Measurements from ENCODE around the gene SORD.
"Not testable (repeated sequence)": the region's sequence is repeated elsewhere in the genome, so short reads cannot be mapped to it uniquely, and the experiment has no call there.

The SORD gene

DNA sequence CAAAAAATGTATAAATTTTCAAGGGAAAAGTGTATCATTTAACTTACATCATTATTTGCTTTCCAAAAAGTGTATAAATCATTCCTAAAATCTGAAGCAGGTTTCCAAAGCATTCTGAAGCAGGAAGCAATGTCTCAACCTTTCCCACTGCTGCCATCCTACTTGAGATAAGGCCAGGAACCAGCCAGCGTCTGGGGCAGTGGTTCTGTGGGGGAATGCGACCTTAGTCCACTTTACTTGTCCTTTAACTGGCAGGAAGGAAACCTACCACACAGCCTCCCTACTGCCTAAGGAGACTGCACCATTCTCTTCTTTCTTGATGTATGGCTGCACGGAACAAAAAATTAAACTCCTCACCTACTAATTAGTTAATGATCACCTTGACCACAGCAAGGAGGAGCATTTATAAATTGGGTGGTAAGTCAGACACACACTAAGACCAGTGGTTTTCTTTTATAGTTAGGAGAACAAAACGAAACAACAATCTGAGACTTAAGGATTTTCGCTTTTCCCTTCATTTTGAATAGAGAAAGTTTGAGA lies 3.7 kb downstream of the SORD start:
- no peaks in the 10 kb centered on the region for H3K27me3 ChIP-seq (ENCODE audit: control insufficient read depth, insufficient read depth, low read length)
- no peak overlapping the region for H3K27ac ChIP-seq (ENCODE audit: low read depth, low read length)
- H3K9me3 ChIP-seq (ENCODE audit: control insufficient read depth, insufficient read depth, low read depth, low read length) = peaks cover 3% of the 10 kb centered on the region; the same call in 1 of the 2 replicates
- H3K4me1 ChIP-seq (ENCODE audit: control insufficient read depth, insufficient read depth, low read length) = peaks cover 14% of the 10 kb centered on the region
- H3K36me3 ChIP-seq (ENCODE audit: control insufficient read depth, insufficient read depth, low read length) = peaks cover 13% of the 10 kb centered on the region
- H3K9ac ChIP-seq (ENCODE audit: low read length) = no peak overlapping the region
- H3K4me3 ChIP-seq (ENCODE audit: low read depth, low read length) = no peak overlapping the region

DNA sequence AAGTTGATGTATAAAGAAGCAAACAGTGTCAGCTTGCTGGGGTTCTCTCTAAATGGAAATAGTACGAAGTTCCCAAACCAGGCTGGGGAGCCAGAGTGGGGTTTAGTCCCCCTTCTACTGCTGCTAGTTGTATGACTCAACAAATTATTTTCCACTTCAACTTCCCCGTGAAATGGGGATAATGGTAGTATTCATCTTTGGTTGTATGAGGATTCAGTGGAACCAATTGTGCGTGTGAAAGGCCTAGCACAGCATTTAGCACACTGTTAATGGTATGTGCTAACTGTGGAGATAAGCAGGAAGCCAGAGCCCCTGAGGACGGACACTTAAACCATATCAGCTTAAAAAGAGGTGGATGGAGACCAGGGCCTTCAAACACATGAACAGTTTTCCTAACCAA lies 4.2 kb downstream of the SORD start:
- Histone ChIP-seq H3K36me3 (ENCODE audit: control insufficient read depth, insufficient read depth, low read length) (peaks cover 13% of the 10 kb centered on the region), H3K9ac (ENCODE audit: low read length) (no peak overlapping the region)

DNA sequence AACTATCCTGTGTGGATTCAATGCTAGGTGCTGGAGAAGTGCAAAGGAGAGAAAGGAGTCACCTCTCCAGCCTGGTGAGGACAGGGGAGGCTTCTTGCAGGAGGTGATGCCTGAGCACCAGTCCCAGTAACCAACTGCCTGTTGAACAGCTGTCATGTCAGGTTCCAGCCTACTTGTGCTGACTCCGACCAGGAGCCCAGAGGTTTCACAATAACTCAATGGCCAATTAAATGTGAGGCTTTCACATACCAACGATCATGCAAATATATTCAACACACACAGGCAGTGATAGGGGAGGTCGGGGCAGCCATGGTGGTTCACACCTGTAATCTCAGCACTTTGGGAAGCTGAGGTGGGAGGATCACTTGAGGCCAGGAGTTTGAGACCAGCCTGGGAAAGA lies 7.7 kb downstream of the SORD start:
- Histone ChIP-seq H3K27me3 (ENCODE audit: control insufficient read depth, insufficient read depth, low read length) (no peaks in the 10 kb centered on the region), H3K9ac (ENCODE audit: low read length) (no peak overlapping the region), H3K9me3 (ENCODE audit: control insufficient read depth, insufficient read depth, low read depth, low read length) (peaks cover 3% of the 10 kb centered on the region; the same call in 1 of the 2 replicates), H3K4me3 (ENCODE audit: low read depth, low read length) (no peak overlapping the region), H3K27ac (ENCODE audit: low read depth, low read length) (no peak overlapping the region), H3K4me1 (ENCODE audit: control insufficient read depth, insufficient read depth, low read length) (no peaks in the 10 kb centered on the region; the same call in 1 of the 2 replicates), H3K36me3 (ENCODE audit: control insufficient read depth, insufficient read depth, low read length) (peaks cover 13% of the 10 kb centered on the region)

More for the DNA sequence above, 4.2 kb downstream of the SORD start:
- Histone ChIP-seq H3K9me3 (ENCODE audit: control insufficient read depth, insufficient read depth, low read depth, low read length) (peaks cover 3% of the 10 kb centered on the region; the same call in 1 of the 2 replicates), H3K4me1 (ENCODE audit: control insufficient read depth, insufficient read depth, low read length) (peaks cover 14% of the 10 kb centered on the region), H3K27me3 (ENCODE audit: control insufficient read depth, insufficient read depth, low read length) (no peaks in the 10 kb centered on the region), H3K27ac (ENCODE audit: low read depth, low read length) (no peak overlapping the region), H3K4me3 (ENCODE audit: low read depth, low read length) (no peak overlapping the region)

DNA sequence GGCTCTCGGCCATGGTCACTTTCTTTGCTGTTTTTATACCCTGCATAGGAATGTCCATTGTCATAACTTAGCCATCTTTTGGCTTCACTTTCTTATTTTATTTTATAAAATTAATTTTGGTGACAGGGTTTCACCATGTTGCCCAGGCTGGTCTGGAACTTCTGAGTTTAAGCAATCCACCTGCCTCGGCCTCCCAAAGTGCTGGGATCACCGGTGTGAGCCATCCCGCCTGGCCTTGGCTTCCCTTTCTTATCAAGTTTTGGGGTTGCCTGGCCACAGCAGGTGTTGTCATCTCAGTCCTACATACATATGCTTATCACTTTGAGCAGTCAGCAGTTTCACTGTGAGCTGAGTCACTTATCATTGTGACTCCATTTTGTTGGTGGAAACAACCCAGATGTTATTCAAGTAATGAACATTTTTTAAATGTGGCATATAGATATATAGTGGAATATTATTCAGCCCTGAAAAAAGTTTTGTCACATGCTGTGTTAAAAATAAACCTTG lies 8.6 kb downstream of the SORD start:
- H3K36me3 ChIP-seq (ENCODE audit: control insufficient read depth, insufficient read depth, low read length) = peaks cover 18% of the 10 kb centered on the region
- not testable (repeated sequence) for H3K9me3 ChIP-seq (ENCODE audit: control insufficient read depth, insufficient read depth, low read depth, low read length); H3K4me1 ChIP-seq (ENCODE audit: control insufficient read depth, insufficient read depth, low read length); H3K27ac ChIP-seq (ENCODE audit: low read depth, low read length); H3K4me3 ChIP-seq (ENCODE audit: low read depth, low read length); H3K27me3 ChIP-seq (ENCODE audit: control insufficient read depth, insufficient read depth, low read length); H3K9ac ChIP-seq (ENCODE audit: low read length)

DNA sequence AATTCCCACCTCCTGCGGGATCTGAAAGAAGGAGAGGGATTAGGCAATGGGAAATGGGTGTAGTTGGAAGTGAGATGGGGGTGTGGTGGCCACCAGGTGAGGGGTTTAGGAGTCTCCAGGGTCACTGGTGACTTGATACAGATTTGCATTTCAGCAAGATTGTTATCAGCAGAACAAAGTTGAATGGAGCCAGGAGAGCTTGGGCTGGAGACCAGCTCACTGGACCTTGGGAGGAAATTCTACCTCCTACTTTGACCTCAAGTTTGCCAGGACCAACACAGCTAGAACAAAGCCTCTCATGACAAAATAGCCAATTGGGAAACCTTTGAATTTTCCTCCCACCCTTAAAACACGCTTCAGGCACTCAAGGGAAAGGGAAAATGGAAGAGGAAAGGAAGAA lies 9.5 kb downstream of the SORD start:
- not testable (repeated sequence) for H3K4me3 ChIP-seq (ENCODE audit: low read depth, low read length); H3K4me1 ChIP-seq (ENCODE audit: control insufficient read depth, insufficient read depth, low read length); H3K27ac ChIP-seq (ENCODE audit: low read depth, low read length); H3K27me3 ChIP-seq (ENCODE audit: control insufficient read depth, insufficient read depth, low read length); H3K9ac ChIP-seq (ENCODE audit: low read length); H3K9me3 ChIP-seq (ENCODE audit: control insufficient read depth, insufficient read depth, low read depth, low read length)
- H3K36me3 ChIP-seq (ENCODE audit: control insufficient read depth, insufficient read depth, low read length) = peaks cover 18% of the 10 kb centered on the region

DNA sequence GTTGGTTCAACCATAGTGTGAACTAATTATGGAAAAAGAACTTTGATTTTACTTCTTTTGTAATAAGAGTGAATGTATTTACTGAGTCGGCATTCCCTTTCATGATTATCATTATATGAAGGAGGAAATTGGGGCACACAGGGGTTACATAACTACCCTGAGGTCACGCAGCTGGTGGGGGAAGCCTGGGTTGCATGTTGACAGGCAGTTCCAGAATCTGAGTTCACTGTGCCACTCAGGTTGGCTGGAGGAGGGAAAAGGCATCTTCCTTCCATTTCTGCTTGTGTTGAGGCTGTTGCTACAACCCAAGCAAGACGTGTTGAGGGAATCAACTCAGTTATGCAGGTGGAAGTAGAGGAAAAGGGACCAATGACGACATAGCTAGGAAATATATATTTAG lies 11.1 kb downstream of the SORD start:
- H3K27me3 ChIP-seq (ENCODE audit: control insufficient read depth, insufficient read depth, low read length); H3K27ac ChIP-seq (ENCODE audit: low read depth, low read length); H3K9ac ChIP-seq (ENCODE audit: low read length); H3K4me3 ChIP-seq (ENCODE audit: low read depth, low read length); H3K9me3 ChIP-seq (ENCODE audit: control insufficient read depth, insufficient read depth, low read depth, low read length); H3K4me1 ChIP-seq (ENCODE audit: control insufficient read depth, insufficient read depth, low read length): not testable (repeated sequence)
- peaks cover 14% of the 10 kb centered on the region for H3K36me3 ChIP-seq (ENCODE audit: control insufficient read depth, insufficient read depth, low read length)

DNA sequence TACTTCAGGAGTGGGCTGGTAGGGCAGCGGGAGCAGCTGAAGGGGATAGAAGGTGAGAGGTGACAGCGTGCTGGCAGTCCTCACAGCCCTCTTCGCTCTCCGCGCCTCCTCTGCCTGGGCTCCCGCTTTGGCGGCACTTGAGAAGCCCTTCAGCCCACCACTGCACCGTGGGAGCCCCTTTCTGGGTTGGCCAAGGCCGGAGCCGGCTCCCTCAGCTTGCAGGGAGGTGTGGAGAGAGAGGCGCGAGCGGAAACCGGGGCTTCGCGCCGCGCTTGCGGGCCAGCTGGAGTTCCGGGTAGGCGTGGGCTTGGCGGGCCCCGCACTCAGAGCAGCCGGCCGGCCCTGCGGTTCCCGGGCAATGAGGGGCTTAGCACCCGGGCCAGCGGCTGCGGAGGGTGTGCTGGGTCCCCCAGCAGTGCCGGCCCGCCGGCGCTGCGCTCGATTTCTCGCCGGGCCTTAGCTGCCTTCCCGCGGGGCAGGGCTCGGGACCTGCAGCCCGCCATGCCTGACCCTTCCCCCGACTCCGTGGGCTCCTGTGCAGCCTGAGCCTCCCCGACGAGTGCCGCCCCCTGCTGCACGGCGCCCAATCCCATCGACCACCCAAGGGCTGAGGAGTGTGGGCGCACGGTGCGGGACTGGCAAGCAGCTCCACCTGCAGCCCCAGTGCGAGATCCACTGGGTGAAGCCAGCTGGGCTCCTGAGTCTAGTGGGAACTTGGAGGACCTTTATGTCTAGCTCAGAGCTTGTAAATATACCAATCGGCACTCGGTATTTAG lies 11.8 kb downstream of the SORD start:
- peaks cover 12% of the 10 kb centered on the region for H3K36me3 ChIP-seq (ENCODE audit: control insufficient read depth, insufficient read depth, low read length)
- H3K4me1 ChIP-seq (ENCODE audit: control insufficient read depth, insufficient read depth, low read length); H3K4me3 ChIP-seq (ENCODE audit: low read depth, low read length); H3K9me3 ChIP-seq (ENCODE audit: control insufficient read depth, insufficient read depth, low read depth, low read length); H3K27me3 ChIP-seq (ENCODE audit: control insufficient read depth, insufficient read depth, low read length); H3K9ac ChIP-seq (ENCODE audit: low read length); H3K27ac ChIP-seq (ENCODE audit: low read depth, low read length): not testable (repeated sequence)

DNA sequence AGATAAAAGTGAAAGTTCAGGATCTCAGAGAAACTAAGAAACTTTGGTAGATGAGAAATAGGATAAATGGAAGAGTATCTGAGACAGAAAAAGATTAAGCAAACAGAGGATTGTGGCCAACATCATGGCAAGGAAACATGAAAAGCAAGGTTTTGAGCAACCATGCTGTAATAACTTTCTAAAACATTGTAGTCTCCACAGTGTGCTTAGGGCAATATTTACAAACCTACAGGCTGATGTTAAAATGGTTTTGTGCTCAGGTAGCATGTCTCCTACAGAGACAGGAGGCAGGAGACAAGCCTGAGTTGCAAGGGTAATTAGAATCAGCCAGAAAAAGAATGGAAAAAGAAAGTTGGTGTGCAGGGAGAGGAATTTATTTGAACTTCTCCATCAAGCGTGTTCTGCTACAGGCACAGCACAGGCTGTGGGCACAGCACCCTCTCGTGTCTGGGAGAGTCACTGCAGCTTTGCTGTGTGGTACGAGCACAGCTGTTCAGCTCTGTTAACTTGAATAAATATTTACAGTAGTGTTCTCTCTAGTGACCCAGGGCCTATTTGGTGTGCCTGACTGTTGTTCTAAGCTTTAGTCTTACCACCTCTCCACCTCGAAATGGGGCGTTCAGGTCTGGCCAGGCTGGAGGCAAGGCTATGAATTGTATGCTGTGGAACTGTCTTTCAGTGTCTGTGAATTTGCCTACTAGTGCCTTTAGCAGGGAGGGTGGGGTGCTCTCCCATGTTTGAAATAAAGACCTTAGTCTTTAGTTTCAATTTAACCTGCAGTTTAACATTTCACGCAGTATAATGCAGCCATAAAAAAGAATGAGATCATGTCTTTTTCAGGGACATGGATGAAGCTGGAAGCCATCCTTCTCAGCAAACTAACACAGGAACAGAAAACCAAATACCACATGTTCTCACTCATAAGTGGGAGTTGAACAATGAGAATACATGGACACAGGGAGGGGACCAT lies 14.1 kb downstream of the SORD start:
- H3K9me3 ChIP-seq (ENCODE audit: control insufficient read depth, insufficient read depth, low read depth, low read length); H3K4me1 ChIP-seq (ENCODE audit: control insufficient read depth, insufficient read depth, low read length); H3K4me3 ChIP-seq (ENCODE audit: low read depth, low read length); H3K27me3 ChIP-seq (ENCODE audit: control insufficient read depth, insufficient read depth, low read length); H3K27ac ChIP-seq (ENCODE audit: low read depth, low read length); H3K36me3 ChIP-seq (ENCODE audit: control insufficient read depth, insufficient read depth, low read length); H3K9ac ChIP-seq (ENCODE audit: low read length): not testable (repeated sequence)

DNA sequence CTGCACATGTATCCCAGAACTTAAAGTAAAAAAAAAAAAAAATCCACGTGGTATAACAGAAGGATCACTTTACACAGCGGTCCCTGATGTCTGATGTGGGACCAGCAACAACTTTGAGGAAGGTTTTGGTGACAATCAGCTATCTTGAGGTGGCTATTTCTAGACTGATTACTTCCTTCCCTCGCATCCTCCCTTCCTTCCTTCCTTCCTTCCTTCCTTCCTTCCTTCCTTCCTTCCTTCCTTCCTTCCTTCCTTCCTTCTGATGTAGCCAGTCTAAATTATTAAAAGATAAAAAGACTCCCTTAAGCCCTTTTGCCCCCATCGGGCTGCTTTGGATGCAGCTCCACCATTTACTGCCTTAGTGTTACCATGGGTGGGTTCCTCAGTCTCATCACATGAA lies 14.9 kb downstream of the SORD start:
- H3K4me1 ChIP-seq (ENCODE audit: control insufficient read depth, insufficient read depth, low read length) = no peaks in the 10 kb centered on the region
- H3K27me3 ChIP-seq (ENCODE audit: control insufficient read depth, insufficient read depth, low read length) = no peaks in the 10 kb centered on the region
- no peak overlapping the region for H3K4me3 ChIP-seq (ENCODE audit: low read depth, low read length)
- H3K36me3 ChIP-seq (ENCODE audit: control insufficient read depth, insufficient read depth, low read length) = peaks cover 10% of the 10 kb centered on the region
- no peak overlapping the region for H3K27ac ChIP-seq (ENCODE audit: low read depth, low read length)
- no peaks in the 10 kb centered on the region for H3K9me3 ChIP-seq (ENCODE audit: control insufficient read depth, insufficient read depth, low read depth, low read length)
- H3K9ac ChIP-seq (ENCODE audit: low read length) = no peak overlapping the region

DNA sequence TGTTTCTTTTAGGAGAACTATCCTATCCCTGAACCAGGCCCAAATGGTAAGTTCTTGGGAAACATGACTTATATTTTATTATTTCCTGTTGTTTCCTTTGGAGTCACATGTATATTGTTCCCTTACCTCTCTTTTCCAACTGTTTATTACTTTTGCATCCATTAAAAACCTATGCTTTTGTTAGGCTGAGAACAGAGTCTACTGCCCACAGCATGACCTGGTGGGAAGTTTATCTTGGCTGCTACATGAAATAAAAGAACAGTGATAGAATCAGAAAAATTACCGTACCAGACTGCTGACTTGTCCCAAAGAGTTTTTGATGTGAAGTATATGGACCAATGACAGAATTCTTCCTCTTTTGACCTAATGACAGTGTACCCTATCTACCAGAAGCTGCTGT lies 17.4 kb downstream of the SORD start:
- not testable (repeated sequence) for H3K4me1 ChIP-seq (ENCODE audit: control insufficient read depth, insufficient read depth, low read length); H3K4me3 ChIP-seq (ENCODE audit: low read depth, low read length); H3K27me3 ChIP-seq (ENCODE audit: control insufficient read depth, insufficient read depth, low read length); H3K27ac ChIP-seq (ENCODE audit: low read depth, low read length); H3K9me3 ChIP-seq (ENCODE audit: control insufficient read depth, insufficient read depth, low read depth, low read length); H3K9ac ChIP-seq (ENCODE audit: low read length)
- peaks cover 12% of the 10 kb centered on the region for H3K36me3 ChIP-seq (ENCODE audit: control insufficient read depth, insufficient read depth, low read length)

DNA sequence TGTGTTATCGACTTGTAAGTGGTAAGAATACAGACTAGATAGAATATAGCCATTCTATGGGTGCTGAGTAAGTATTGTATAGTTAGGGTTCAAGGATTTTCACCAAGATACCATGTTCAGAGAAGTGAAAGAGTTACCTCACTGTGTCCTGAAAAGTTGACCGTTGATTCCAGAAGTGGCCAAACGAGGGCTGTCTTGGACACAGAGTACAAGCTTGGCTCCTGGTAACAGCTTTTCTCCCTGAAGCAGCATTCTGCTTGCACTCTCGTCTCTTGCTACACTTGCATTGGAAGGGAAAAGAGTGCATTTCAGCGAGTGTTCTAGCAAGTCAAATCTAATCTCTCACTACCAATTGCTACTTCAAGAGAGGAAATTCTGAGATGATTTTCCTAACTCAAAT lies 18.5 kb downstream of the SORD start:
- H3K4me1 ChIP-seq (ENCODE audit: control insufficient read depth, insufficient read depth, low read length); H3K27ac ChIP-seq (ENCODE audit: low read depth, low read length); H3K36me3 ChIP-seq (ENCODE audit: control insufficient read depth, insufficient read depth, low read length); H3K9ac ChIP-seq (ENCODE audit: low read length); H3K9me3 ChIP-seq (ENCODE audit: control insufficient read depth, insufficient read depth, low read depth, low read length); H3K27me3 ChIP-seq (ENCODE audit: control insufficient read depth, insufficient read depth, low read length); H3K4me3 ChIP-seq (ENCODE audit: low read depth, low read length): not testable (repeated sequence)

Measured in HUES6 (cell line).